ENCODE results near the gene GNRH2.
"Not testable (repeated sequence)": the region's sequence is repeated elsewhere in the genome, so short reads cannot be mapped to it uniquely, and the experiment has no call there.

GNRH2 gene, protein sequence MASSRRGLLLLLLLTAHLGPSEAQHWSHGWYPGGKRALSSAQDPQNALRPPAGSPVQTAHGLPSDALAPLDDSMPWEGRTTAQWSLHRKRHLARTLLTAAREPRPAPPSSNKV

DNA sequence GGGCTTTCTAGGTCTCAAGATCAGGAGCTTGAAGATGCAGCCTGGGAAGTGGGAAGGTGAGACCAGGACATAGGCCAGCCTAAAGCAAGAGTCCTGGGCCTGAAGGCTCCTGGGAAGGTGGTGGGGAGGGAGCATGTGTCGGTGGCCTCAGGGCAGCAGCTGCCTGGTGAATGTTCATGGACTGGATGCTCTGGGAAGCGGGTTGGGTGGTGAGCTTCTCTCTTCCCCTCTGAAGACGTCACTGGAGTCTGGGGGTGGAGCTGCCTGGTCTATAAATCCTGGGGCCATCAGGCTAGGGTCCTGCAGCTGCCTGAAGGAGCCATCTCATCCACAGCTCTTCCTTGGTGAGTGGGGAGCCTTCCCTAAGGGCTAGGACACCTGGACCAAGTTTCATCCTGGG lies at the start of gene GNRH2:
GNRH2 (plus strand) TSS at position 301 of the 400 bp plus-strand sequence. CDS start 793 bp downstream, outside the sequence.
- DNase-seq (ENCODE audit: low spot score): no peak

DNA sequence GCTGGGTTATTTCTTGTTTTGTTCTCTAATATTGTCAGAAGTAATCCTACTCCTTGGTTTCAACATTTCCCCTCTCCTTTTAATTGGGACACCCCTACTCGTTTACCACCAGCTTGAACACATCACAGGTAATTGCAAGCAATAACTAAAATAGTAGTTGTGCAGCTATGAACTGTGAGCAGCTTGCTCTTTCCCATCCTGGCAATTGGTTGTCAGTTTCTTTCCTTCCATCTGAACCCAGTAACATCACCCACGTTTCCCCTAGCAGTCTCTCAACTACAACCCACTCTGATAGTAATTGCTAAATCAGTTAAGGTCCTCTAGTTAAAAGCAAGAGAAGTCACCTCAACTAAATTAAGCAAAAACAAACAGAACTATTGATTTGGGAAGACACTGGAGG lies 47.6 kb upstream of the GNRH2 start:
- DNase-seq (ENCODE audit: low spot score): no peak

DNA sequence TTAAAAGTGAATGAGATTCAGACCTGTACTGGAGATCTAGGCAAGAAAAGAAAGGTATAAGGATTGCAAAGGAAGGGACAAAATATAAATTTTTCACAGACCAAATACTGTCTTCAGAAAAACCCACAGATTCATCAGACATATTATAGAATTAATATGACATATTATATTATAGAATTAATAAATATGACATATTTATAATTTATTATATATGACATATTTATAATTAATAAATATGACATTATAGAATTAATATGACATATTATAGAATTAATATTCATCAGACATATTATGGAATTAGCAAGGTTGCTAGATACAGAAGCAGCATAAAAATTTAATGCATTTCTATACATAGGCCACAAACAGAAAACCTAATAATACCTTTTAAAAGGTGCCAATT lies 44.7 kb upstream of the GNRH2 start:
- no peak for DNase-seq (ENCODE audit: low spot score)

DNA sequence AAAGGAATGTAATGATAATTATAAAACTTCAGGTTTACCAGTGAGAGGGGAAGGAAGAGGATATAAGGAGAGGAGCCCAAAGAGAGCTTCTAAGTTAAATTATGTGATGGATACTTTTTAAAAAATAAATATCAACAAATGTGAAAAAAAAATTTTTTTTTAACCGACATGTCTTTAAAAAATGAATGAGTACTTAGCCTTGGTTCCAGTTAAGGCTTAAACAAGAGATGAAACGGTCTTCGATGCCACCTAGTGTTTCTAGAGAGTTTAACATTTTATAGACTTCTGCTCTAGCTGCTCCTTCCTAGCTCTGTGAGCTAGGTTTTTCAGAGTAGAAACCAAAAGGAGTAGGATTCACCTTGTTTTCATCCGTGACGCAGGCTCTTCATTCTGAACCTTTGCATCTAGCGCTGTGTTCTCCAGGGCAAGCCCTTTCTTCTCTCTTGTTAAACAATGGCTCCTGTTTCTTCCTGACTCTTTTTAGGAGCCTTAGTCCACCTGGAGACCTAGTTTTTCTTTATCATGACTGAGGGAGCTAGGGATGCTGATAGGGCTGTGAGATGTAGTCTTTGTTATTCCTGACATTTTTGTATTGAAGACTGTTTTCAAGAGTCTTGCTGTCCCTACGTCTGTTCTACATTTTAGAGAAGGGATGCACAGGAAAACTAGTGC lies 42.4 kb upstream of the GNRH2 start:
- DNase-seq (ENCODE audit: low spot score): peak; percentile 35

DNA sequence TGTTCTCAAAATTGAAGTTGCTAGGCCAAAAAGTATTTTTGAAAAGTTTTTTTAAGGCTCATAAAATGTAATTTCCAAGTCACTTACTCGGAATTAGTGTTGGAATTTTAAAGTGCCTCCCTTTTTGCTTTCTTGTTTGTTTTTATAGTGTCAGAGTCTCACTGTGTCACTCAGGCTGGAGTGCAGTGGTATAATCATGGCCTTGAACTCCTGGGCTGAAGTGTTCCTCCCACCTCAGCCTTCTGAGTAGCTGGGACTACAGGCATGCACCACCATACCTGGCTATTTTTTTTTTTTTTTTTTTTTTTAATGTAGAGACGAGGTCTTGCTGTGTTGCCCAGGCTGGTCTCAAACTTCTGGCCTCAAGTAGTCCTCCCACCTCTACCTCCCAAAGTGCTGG lies 40.0 kb upstream of the GNRH2 start:
- no peak for DNase-seq (ENCODE audit: low spot score)

DNA sequence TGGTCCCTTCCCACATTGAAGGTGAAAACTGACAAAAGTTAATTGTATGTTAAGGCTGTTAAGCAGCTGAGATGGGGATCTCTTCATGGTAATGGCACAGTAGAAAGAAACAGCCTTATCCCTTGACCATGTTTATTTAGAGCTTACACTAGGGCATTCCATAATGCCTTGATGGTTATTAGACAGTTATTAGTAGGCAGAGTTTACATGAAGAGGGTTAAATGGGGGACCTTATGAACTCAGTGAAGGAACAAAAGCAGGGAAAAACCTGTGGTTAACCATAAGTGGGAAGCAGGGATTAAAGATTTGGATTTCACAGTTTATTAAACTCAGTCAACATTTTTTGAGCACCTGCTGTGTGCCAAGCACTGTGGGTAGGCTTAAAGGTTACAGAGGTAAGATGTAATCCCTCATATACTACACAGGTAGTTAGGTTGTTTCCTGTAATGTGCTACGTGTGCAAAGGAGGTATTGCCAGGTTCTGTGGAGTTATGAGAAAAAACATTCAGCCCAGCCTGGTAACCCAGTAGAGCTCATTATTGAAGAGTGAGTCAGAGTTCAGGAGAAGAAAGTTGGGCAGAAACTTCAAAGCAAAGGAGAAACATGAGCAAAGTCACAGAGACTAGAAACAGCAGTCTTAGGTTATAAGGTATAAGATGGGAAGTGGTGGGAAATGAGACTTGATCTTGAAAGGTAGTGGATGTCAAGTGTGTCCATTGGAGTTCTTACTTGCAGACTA lies 32.3 kb upstream of the GNRH2 start:
- DNase-seq (ENCODE audit: low spot score): peak; percentile 59

DNA sequence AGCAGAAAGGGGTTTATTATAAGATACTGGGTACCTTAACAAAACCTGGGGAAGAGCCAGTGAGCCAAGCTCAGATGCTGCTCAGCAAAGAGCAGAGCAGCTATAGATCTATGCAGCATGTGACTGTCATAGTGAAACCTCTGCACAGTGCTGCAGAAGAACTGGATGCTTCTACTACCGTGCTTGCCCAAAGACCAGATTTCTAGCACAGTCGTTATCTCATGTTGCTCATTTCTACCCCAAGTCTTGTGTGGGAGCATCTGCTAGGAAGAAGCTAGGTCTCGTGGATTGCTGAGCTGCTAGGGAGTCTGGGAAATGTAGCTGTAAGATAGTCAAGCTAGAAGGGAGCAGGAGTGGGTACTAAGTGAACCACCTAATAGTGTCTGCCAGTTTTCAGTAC lies 31.7 kb upstream of the GNRH2 start:
- no peak for DNase-seq (ENCODE audit: low spot score)

DNA sequence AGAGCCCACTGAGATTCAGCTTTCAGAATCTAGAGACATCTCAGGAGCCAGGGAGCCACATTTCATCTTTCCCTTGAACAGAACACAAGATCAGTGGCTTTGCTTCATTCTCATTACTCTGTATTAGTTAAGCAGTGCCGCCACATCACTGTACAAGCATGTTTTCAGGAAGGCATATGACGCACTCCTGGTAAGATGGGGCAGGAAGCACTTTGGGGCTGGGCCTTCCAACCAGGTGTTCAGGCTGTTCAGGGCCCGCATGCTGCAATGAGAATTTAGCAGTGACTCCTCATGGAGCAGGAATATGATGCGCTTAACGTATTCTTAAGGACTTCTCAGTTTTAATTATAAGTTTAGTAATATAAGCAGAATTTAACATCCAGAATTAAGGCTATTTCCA lies 29.7 kb upstream of the GNRH2 start:
- no peak for DNase-seq (ENCODE audit: low spot score)

DNA sequence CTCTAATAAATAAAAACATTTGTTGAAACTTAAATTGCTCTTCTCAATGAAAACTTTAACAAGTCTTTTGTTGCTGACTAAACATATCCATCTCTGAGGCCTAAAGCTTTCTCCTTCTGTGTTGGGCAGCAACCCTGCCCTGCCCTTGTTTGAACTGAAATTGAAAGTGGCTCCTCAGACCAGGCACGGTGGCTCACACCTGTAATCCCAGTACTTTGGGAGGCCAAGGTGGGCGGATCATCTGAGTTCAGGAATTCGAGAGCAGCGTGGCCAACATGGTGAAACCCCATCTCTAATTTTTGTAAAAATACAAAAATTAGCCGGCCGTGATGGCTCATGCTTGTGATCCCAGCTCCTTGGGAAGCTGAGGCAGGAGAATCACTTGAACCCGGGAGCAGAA lies 29.2 kb upstream of the GNRH2 start:
- no peak for DNase-seq (ENCODE audit: low spot score)

DNA sequence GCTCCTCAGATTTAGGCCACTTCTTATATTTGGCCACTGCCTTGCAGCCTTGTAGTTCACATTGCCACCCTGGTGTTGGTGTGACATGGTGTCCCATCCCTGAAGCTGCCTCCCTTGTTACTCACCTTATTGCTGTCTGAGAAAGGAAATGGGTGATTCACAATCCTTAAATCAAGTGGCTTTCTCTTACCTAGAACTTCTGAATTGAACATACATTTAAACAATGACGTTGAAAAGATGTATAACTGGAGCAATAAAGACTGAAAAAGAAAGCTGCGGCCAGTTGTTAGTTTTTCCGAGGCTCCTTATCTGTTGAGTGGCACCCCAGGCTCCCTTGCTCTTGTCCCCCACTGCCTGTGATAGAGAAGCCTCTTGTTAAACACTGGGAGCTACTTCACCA lies 28.8 kb upstream of the GNRH2 start:
- no peak for DNase-seq (ENCODE audit: low spot score)

DNA sequence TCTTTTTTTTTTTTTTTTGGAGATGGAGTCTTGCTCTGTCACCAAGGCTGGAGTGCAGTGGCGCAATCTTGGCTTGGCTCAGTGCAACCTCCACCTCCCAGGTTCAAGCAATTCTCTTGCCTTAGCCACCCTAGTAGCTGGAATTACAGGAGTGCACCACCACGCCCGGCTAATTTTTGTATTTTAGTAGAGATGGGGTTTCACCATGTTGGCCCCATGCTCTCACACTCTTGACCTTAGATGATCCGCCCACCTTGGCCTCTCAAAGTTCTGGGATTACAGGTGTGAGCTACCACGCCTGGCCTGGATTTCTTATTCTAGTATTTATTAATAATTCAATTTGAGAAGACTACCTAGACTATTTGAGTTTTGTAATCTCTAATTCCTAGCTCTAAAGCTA lies 28.1 kb upstream of the GNRH2 start:
- not testable (repeated sequence) for DNase-seq (ENCODE audit: low spot score)

DNA sequence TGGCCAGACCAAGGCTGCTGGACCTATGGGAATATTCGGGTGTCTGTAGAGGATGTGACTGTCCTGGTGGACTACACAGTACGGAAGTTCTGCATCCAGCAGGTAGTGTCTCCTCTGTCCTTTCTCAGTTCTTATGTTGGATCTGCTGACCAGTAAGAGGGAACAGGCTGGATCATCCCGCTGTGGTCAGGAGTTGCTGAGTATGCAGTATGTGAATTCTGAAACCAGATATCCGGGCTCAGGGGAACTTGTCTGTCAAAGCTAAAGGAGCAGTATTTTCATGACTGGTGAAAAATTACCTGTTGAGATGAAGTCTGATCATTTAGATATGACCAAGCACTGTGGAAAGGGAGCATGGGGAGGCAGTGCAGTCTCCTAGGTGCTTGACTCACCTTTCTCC lies 22.1 kb upstream of the GNRH2 start:
- no peak for DNase-seq (ENCODE audit: low spot score)

DNA sequence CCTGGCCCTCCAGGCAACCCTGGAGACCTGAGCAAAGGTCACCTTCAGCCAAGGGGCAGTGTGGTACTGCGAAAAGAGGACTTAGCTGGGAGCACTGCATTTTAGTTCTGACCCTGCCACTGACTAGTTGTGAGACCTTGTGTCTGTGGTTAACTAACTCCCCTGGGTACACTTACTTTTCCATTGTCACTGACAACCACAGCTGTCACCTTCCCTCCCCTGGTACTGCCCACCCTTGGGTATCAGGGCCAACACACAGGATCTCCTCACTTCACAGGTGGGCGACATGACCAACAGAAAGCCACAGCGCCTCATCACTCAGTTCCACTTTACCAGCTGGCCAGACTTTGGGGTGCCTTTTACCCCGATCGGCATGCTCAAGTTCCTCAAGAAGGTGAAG lies 21.6 kb upstream of the GNRH2 start:
- no peak for DNase-seq (ENCODE audit: low spot score)

DNA sequence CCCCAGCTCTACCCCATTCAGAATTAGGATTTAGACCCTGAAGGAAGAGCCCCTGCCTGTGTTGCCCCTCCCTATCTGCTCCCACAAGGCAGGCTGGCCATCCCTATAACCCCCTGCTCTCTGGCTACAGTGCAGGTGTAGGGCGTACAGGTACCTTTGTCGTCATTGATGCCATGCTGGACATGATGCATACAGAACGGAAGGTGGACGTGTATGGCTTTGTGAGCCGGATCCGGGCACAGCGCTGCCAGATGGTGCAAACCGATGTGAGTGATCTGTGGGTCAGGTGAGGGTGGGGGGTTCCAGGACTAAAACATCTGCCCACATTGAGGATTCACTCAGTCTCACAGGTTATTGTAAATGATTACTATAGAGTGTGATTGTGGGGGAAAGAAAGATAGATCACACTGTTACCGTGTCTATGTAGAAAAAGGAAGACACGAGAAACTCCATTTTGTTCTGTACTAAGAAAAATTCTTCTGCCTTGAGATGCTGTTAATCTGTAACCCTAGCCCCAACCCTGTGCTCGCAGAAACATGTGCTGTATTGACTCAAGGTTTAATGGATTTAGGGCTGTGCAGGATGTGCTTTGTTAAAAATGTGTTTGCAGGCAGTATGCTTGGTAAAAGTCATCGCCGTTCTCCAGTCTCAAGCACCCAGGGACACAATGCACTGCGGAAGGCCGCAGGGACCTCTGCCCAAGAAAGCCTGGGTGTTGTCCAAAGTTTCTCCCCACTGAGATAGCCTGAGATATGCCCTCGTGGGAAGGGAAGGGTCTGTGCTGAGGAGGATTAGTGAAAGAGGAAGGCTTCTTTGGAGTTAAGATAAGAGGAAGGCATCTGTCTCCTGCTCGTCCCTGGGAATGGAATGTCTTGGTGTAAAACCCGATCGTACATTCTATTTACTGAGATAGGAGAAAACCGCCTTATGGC lies 20.6 kb upstream of the GNRH2 start:
- DNase-seq (ENCODE audit: low spot score): not testable (repeated sequence)

DNA sequence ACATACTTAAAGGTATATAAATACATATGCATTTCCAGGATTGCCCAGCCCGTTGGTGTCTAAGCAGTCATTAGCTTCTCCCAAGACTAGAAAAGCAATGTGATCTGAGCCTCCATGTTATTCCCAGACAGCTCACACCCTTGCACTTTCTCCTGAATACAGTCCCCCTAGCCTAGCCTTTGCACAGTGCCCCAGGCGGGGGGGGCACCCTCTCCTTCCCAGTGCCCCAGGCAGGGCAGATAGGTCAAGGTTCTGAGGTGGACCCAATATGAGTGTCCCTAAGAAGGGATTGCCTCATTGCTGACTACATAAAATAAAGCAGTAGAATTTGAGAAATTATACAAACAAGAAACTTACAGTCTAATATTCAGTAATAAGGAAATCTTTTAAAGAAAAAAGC lies 15.4 kb upstream of the GNRH2 start:
- no peak for DNase-seq (ENCODE audit: low spot score)

DNA sequence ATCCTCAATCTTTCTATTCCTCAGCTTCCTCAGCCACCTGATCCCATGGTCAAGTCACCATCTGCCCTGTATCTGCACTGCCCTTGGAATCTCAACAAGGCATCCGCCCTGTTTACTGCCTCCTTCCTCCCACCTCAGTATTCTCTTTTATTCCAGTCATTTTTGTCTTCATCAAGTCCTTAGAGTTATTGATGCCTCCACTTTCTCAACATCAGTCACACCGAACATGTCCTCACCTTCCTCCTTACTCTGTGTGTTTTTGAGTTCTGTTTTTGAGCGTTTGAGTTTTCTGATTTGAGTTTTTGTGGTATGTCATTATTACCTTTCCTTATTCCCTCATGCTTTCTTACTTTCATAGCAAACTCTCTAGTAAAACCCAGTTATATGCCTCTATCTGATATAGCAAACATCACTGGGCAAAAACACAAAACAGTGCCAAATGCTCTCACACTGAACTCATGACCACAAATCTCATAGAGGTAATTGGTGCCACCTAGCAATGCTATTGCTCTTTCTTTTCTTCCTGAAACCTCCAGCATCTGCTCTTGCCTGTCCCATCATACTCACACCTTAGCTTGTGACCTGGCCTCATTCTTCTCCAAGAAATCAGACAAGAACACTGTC lies 11.8 kb upstream of the GNRH2 start:
- DNase-seq (ENCODE audit: low spot score): no peak

DNA sequence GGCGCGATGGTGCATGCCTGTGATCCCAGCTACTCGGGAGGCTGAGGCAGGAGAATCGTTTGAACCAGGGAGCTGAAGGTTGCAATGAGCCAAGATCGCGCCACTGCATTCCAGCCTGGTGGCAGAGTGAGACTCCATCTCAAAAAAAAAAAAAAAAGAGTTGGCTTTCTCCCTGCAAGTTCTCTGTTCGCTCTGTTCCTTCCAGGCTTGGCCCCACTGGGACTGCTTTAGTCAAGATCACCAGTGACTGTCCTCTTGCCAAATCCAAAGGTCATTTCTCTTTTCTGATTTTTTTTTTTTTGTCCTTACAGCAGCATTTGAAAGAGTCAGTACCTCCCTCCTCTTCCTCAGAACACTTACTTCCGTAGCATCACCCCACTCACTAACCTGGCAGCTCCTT lies 10.8 kb upstream of the GNRH2 start:
- no peak for DNase-seq (ENCODE audit: low spot score)

DNA sequence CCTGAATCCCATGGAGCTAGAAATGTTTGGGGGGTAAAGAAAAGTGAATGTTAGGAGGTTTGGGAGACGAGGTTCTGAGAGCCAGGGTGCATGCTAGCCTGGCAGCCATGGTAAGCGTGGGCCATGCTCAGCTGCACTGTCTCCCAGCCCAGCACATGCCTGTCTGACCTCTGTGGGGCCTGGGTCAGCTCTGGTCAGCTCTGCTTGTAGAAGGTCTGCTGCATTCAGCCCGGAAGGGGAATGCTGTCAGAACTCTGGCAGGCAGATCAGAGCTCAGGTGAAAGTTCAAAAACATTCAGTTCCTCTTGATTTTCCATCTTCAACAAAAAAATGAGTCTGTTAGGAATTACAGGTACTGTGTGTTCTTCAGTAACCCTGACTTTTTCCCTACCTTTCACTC lies 5.8 kb upstream of the GNRH2 start:
- no peak for DNase-seq (ENCODE audit: low spot score)

DNA sequence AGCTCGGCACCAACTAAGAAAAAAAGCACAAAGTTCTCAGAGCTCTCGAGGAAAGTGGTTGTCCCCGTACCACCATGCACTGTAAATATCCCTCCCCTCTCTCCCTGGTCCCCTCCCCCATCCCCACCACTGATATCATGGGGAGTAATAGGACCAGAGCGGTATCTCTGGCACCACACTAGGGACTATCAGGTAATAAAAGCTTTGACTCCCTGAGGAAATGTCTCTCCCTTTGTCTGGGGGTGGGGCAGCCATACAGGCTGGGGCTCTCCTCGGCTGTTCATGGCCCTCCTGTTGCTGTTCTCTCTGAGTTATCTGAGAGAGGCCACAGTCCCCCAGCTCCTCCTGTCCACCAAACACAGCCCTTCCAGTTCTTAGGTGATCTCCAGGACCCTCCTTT lies 5.0 kb upstream of the GNRH2 start:
- no peak for DNase-seq (ENCODE audit: low spot score)

DNA sequence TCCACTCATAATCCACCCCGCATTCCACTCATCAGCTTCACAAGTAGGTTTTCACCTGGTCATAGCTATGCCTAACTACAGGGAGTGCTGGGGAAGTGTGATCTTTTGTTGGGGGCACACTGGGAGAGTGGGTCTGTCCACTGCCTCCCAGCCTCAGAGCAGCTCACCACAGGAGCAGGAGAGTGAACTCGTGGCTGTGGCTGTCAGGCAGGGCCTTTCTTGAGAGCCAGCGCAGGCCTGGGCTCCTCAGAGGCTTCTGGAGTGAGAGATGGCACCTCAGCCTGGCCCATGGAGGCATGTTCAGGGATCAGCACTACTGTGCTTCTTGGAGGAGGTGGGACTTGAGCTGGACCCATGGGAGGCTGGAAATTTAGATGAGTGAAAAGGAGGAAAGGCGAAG lies 4.0 kb upstream of the GNRH2 start:
- DNase-seq (ENCODE audit: low spot score): no peak

DNA sequence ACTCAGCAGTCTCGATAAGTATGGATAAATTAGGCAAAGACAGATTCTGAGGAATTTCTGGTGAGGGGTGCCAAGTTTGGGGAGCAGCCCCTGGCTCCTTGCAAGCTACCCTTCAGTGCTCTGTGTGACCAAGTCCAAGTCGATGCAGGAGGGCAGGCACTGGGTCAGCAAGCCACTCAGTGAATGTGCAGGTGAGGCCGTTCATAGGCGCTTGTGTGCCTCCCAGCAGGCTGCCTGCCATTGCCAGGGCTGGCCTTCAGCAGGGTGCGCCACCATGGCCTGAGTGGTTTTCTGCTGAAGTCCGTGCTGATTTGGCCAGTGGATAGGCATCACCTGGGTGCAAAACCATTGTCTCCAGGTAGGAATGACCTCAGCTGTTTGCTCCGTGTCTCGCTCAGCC lies 3.3 kb upstream of the GNRH2 start:
- DNase-seq (ENCODE audit: low spot score): no peak

DNA sequence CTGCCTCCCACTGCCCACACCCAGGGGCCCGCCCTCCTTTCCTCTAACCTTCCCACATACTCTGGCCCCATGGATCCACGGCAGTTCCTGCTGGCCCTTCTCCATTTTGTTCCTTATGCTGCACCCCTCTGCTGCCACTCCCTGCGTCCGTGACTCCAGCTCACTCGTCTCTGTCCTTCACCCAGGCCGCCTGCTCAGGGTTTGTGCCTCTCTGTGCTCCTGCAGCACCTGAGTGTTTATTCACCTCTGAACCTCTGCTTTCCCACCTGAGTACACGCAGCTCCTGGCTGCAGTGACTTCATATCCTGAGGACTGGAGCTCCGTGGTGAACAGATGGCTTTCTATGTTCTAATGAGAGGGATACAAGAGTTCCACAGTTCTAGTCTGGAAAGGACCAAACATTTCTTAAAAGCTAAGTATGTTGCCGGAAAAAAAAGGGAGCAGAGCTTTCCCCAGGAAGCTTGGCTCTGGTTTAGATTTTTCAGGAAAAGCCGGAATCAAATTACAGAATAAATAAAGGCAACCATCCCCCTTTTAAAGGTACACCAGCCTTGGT lies 1.5 kb upstream of the GNRH2 start:
- no peak for DNase-seq (ENCODE audit: low spot score)
